ENCODE results near the gene CNGB1. TPM values are rescaled to one million over a fixed set of nuclear protein-coding genes. Genes with fewer than 3 reads are reported as not detected.

The CNGB1 gene
- total and polyA plus RNA-seq, 2 of the 13 experiments (the other 11 are each of a cell fraction or from before 2014, with no cell fraction given), result 0.02 to 0.15 TPM

DNA sequence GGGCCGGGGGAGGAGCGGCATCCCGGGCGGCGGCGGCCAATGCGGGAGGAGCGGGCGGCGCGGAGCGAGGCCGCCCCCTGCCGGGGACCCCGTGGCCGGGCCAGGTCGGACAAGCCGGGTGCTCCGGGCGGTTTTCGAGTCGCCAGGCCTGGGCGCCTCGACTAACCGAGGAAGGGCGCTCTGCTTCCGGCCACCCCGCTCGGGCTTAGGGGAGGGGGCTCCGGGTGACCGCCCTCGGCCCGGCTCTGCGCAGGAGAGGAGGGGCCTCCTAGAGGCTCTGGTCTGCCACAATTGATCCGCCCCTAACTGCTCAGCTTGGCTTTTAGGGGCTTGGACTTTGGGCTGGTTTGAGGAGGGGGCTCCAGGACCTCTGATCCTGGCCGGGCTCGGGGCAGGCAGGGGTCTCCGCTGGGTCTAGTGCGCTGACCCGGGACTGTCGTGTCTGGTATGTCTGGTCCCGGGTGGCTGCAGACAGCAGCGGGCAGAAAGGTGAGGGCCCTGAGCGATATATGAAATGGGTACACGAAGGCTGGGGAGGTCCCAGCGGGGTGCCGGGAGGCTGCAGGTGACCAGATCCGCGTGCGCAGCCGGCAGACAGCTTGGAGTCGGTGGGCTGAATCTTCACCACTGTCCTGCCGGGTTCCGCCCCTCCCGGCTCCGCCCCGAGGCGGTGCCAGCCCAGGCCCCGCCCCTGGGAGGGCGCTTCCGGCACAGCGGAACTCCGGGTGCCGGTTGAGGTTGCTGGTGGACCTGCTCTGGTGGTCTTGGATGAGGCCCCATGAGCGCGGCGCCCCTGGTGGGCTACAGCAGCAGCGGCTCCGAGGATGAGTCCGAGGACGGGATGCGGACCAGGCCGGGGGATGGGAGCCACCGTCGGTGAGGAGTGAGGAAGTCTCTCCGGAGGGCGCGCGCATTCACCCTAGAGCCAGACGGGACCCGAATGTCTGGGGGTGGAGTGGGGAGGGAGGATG, 30.1 kb upstream of the CNGB1 start, which contains the start of gene USB1 (continued):
- TF ChIP-seq, protein P1, sequence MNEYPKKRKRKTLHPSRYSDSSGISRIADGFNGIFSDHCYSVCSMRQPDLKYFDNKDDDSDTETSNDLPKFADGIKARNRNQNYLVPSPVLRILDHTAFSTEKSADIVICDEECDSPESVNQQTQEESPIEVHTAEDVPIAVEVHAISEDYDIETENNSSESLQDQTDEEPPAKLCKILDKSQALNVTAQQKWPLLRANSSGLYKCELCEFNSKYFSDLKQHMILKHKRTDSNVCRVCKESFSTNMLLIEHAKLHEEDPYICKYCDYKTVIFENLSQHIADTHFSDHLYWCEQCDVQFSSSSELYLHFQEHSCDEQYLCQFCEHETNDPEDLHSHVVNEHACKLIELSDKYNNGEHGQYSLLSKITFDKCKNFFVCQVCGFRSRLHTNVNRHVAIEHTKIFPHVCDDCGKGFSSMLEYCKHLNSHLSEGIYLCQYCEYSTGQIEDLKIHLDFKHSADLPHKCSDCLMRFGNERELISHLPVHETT (CRISPR knock-in tag; conservative IDR thresholded peaks at IDR 0.05), result no peak; the same call in 1 of the 2 replicates
- TF ChIP-seq SOX5 (CRISPR knock-in tag; IDR thresholded peaks at IDR 0.05; ENCODE audit: borderline replicate concordance) (peak; percentile 33; the same call in 1 of the 2 replicates), ZNF850 (CRISPR knock-in tag; conservative IDR thresholded peaks at IDR 0.05) (peak; percentile 88), NONO (IDR thresholded peaks at IDR 0.05) (no peak), NONO (CRISPR knock-in tag; conservative IDR thresholded peaks at IDR 0.05) (peak; percentile 70), HOXA3 (CRISPR knock-in tag; IDR thresholded peaks at IDR 0.05) (peak; percentile 53; the same call in 1 of the 2 replicates), DNMT1 (CRISPR knock-in tag; IDR thresholded peaks at IDR 0.05) (peak; percentile 24; the same call in 1 of the 2 replicates), HOXA5 (CRISPR knock-in tag; IDR thresholded peaks at IDR 0.05) (peak; percentile 78; the same call in 1 of the 2 replicates), ADNP (CRISPR knock-in tag; IDR thresholded peaks at IDR 0.05) (0 out of 2 replicates have a peak, but pooled peaks have one; percentile 37), ZNF761 (CRISPR knock-in tag; conservative IDR thresholded peaks at IDR 0.05) (peak; percentile 84), TCF12 (IDR thresholded peaks at IDR 0.05) (no peak), TCF12 (CRISPR knock-in tag; IDR thresholded peaks at IDR 0.05) (peak; percentile 74; the same call in 1 of the 2 replicates), NR2C2 (CRISPR knock-in tag; IDR thresholded peaks at IDR 0.05; ENCODE audit: borderline replicate concordance) (peak; percentile 53; the same call in 1 of the 2 replicates), MTF1 (CRISPR knock-in tag; IDR thresholded peaks at IDR 0.05) (0 out of 2 replicates have a peak, but pooled peaks have one; percentile 13), KDM5A (IDR thresholded peaks at IDR 0.05; ENCODE audit: borderline replicate concordance, low read length) (peak; percentile 79), SP4 (CRISPR knock-in tag; IDR thresholded peaks at IDR 0.05) (peak; percentile 97)
- TF ChIP-seq, protein P2, sequence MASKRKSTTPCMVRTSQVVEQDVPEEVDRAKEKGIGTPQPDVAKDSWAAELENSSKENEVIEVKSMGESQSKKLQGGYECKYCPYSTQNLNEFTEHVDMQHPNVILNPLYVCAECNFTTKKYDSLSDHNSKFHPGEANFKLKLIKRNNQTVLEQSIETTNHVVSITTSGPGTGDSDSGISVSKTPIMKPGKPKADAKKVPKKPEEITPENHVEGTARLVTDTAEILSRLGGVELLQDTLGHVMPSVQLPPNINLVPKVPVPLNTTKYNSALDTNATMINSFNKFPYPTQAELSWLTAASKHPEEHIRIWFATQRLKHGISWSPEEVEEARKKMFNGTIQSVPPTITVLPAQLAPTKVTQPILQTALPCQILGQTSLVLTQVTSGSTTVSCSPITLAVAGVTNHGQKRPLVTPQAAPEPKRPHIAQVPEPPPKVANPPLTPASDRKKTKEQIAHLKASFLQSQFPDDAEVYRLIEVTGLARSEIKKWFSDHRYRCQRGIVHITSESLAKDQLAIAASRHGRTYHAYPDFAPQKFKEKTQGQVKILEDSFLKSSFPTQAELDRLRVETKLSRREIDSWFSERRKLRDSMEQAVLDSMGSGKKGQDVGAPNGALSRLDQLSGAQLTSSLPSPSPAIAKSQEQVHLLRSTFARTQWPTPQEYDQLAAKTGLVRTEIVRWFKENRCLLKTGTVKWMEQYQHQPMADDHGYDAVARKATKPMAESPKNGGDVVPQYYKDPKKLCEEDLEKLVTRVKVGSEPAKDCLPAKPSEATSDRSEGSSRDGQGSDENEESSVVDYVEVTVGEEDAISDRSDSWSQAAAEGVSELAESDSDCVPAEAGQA (IDR thresholded peaks at IDR 0.05; ENCODE audit: low read depth), result no peak; the same call in 1 of the 2 replicates
- TF ChIP-seq, protein P2 (CRISPR knock-in tag; IDR thresholded peaks at IDR 0.05; ENCODE audit: borderline replicate concordance), result 0 out of 2 replicates have a peak, but pooled peaks have one; percentile 89
- TF ChIP-seq, protein P3, sequence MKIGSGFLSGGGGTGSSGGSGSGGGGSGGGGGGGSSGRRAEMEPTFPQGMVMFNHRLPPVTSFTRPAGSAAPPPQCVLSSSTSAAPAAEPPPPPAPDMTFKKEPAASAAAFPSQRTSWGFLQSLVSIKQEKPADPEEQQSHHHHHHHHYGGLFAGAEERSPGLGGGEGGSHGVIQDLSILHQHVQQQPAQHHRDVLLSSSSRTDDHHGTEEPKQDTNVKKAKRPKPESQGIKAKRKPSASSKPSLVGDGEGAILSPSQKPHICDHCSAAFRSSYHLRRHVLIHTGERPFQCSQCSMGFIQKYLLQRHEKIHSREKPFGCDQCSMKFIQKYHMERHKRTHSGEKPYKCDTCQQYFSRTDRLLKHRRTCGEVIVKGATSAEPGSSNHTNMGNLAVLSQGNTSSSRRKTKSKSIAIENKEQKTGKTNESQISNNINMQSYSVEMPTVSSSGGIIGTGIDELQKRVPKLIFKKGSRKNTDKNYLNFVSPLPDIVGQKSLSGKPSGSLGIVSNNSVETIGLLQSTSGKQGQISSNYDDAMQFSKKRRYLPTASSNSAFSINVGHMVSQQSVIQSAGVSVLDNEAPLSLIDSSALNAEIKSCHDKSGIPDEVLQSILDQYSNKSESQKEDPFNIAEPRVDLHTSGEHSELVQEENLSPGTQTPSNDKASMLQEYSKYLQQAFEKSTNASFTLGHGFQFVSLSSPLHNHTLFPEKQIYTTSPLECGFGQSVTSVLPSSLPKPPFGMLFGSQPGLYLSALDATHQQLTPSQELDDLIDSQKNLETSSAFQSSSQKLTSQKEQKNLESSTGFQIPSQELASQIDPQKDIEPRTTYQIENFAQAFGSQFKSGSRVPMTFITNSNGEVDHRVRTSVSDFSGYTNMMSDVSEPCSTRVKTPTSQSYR (CRISPR knock-in tag; IDR thresholded peaks at IDR 0.05; ENCODE audit: borderline replicate concordance), result no peak; the same call in 1 of the 2 replicates

Data from HepG2 (cell line).